WERI-Rb-1 (cell line): ENCODE results near the gene CREG2.

ENCODE experiments used
- DNase-seq: peaks from one replicate; pipeline ENCODE4 v3.0.0-alpha.2; 2020
- H3K27ac ChIP-seq: fragments of 250-450 bp; sonication (Bioruptor Pico); 2 replicates; pipeline ENCODE4 v1.5.1; 2020; ENCODE audit warnings: mild to moderate bottlenecking, moderate library complexity
- H3K27me3 ChIP-seq: fragments of 250-450 bp; sonication (Bioruptor Pico); 2 replicates; pipeline ENCODE4 v1.5.1; 2021; ENCODE audit warnings: mild to moderate bottlenecking, low read depth, moderate library complexity; ENCODE audit not compliant: insufficient read depth, severe bottlenecking
- H3K36me3 ChIP-seq: fragments of 250-450 bp; sonication (Bioruptor Pico); 2 replicates; pipeline ENCODE4 v1.5.1; 2020; ENCODE audit warnings: mild to moderate bottlenecking, moderate library complexity
- H3K4me3 ChIP-seq: 2 replicates; pipeline ENCODE4 v1.5.1; 2011; ENCODE audit warnings: low read depth, mild to moderate bottlenecking, control low read depth, low read length
- H3K9me3 ChIP-seq: fragments of 250-450 bp; sonication (Bioruptor Pico); 2 replicates; pipeline ENCODE4 v1.5.1; 2021; ENCODE audit warnings: mild to moderate bottlenecking, moderate library complexity; ENCODE audit not compliant: severe bottlenecking
- CTCF ChIP-seq: IDR thresholded peaks from 2 replicates; pipeline ENCODE4 v1.5.1; 2011; ENCODE audit warnings: low read depth, mild to moderate bottlenecking, control low read depth, inconsistent platforms, low read length

The CREG2 gene

GRCh38 chr2:101306410-101306809, 80.9 kb downstream of the CREG2 start:
- no peak for DNase-seq
- Histone ChIP-seq H3K9me3 (no peaks in the 10 kb centered on the region), H3K27me3 (no peaks in the 10 kb centered on the region), H3K36me3 (peaks cover 40% of the 10 kb centered on the region), H3K27ac (no peak overlapping the region; the same call in 1 of the 2 replicates), H3K4me3 (no peak overlapping the region)
- TF ChIP-seq CTCF: no peak

GRCh38 chr2:101305492-101306078, 81.7 kb downstream of the CREG2 start:
- Histone ChIP-seq H3K27me3 (no peaks in the 10 kb centered on the region), H3K36me3 (peaks cover 40% of the 10 kb centered on the region), H3K4me3 (no peak overlapping the region), H3K27ac (peak overlapping the region; percentile 30), H3K9me3 (no peaks in the 10 kb centered on the region)
- TF ChIP-seq CTCF: no peak
- peak; percentile 22 for DNase-seq

- H3K36me3 ChIP-seq: peaks cover 40% of the 10 kb centered on the region
- H3K27ac ChIP-seq: peak overlapping the region; percentile 30
- no peak overlapping the region for H3K4me3 ChIP-seq
- no peaks in the 10 kb centered on the region for H3K9me3 ChIP-seq
- no peaks in the 10 kb centered on the region for H3K27me3 ChIP-seq
- no peak for TF ChIP-seq CTCF
- no peak for DNase-seq
Observed at GRCh38 chr2:101305035-101305434, 82.3 kb downstream of the CREG2 start.

GRCh38 chr2:101303688-101304087, 83.6 kb downstream of the CREG2 start:
- no peaks in the 10 kb centered on the region for H3K27me3 ChIP-seq
- TF ChIP-seq CTCF: no peak
- no peak overlapping the region for H3K27ac ChIP-seq
- H3K36me3 ChIP-seq: peaks cover 46% of the 10 kb centered on the region
- H3K4me3 ChIP-seq: no peak overlapping the region
- no peak for DNase-seq
- no peaks in the 10 kb centered on the region for H3K9me3 ChIP-seq

- Histone ChIP-seq H3K27me3 (no peaks in the 10 kb centered on the region), H3K36me3 (peaks cover 40% of the 10 kb centered on the region), H3K4me3 (no peak overlapping the region), H3K27ac (no peak overlapping the region), H3K9me3 (no peaks in the 10 kb centered on the region)
- DNase-seq: no peak
- TF ChIP-seq CTCF: no peak
Observed at GRCh38 chr2:101302016-101302415, 85.3 kb downstream of the CREG2 start.

- TF ChIP-seq CTCF: no peak
- Histone ChIP-seq H3K36me3 (peaks cover 31% of the 10 kb centered on the region), H3K4me3 (no peak overlapping the region), H3K9me3 (no peaks in the 10 kb centered on the region), H3K27me3 (no peaks in the 10 kb centered on the region), H3K27ac (no peak overlapping the region)
- no peak for DNase-seq
Observed at GRCh38 chr2:101300836-101301235, 86.5 kb downstream of the CREG2 start.
